HG02759 (cell line): ENCODE measurements around the gene C16orf89.
"Not testable (repeated sequence)": the region's sequence is repeated elsewhere in the genome, so short reads cannot be mapped to it uniquely, and the experiment has no call there.

Source experiments
- ATAC-seq: cut with Tn5 transposase; IDR thresholded peaks from one replicate; pipeline ENCODE4 v1.9.1; 2021; ENCODE audit warnings: mild to moderate bottlenecking, moderate library complexity; ENCODE audit not compliant: unreplicated experiment

The C16orf89 gene

DNA sequence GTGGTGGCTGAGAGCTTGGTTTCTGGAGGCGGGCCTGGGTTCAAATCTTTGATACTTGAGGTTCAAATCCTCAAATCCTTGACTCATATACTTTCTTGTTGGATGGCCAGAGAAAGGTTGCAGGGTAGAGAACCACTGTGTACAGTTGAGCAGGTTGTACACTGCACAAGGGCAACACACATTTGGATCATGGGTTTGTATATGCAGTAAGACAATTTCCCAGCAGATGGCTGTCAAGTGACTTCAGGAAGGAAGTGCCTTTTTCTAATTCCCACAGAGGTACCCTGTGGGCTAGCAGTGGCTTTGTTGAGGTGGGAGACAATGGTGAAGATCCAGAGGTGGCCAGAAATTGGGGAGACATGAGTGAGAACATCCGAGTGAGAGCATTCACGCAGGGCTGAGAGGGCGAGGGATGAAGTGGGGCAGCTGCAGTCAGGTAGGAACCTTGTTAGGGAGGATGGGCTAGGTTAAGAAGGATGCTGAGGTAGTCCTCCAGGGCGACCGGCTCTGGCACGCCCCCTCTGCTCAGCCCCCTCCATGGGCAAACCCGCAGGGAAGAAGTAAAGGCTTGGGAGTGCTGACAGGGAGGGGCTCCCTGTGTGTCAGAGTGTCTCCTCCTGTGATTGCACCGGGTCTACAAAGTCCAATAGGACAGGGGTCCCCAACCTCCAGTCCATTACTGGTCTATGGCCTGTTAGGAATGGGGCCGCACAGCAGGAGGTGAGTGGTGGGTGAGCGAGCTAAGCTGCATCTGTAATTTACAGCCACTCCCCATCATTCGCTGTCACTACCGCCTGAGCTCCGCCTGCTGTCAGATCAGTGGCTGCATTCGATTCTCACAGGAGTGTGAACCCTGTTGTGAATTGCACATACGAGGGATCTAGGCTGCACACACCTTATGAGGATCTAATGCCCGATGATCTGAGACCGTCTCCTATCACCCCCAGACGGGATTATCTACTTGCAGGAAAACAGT is 2.7 kb downstream of the C16orf89 start:
- no peak for ATAC-seq

DNA sequence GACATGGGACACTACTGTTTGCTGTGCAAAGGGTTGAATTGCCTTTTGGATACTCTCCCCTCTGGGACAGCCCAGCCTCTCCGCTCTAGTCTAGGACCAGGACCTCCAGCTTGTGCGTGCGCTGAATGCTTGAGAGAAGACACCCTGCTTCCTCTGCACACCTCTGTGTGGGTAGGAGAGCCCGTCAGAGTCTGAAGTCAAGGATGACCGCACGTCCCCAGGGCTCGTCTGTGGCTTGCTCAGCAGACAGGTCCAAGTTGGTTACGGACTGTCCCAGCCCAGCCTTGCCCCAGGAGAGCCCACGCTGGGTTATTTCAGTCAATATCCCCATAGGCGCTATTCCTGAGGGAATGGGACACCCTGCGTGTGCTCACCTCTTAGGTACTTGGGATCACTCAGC is 3.7 kb downstream of the C16orf89 start:
- ATAC-seq: no peak

DNA sequence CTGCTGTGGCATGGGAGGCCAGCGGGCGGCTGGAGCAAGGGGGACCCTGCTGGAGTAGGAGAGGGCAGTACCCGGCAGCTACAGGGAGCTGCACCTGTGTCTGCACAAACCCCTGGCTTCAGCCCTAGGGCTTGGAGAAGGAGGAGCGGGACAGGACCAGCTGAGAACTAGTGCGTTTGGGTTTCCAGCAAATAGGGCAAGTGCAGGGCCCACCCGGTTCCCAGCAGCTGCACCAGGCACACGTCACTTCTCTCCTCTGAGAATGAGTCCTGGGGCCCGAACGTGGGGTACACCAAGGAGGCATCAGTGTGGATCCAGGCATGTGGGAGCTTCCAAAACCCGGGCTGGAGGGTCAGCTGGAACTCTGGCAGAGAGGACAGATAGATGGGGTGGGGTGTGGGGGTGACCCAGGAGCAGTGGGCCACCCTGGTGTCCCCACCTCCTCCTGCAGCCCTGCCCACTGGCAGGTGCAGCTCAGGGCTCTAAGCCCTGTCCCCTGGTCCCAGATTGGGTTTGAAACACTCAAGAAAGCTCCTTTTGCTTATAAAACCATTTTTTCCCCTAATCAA is 5.6 kb downstream of the C16orf89 start:
- ATAC-seq: no peak

DNA sequence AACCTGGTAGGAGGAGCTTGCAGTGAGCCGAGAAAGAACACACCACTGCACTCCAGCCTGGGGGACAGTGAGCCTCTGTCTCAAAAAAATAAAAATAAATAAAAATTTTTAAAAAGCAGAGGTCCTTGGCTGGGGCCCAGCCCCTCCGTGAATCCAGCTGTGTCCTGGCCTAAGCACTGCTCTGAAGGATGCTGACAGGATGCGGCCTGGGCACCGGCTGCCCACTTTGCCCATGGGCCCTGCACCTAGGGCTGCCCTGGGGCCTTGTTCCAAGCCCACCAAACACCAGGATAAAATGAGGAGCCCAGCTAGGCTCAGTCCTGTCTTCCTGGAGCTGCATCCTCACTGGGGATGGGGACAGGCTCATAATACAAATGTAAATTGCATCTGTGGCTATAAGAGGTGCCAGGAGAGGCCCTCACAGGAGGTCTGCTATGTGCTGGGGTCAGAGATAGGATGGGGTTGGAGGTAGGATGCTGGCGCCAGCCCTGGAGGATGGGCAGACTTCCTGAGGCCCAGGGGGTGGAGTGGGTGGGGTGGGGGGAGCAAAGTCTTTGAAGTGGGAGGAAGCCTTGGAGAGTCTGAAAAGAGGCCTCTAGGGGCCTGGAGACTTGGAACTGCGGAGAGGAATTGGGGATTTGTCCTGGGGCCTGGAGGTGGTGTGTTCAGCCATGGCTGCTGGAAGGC is 6.2 kb downstream of the C16orf89 start:
- no peak for ATAC-seq

DNA sequence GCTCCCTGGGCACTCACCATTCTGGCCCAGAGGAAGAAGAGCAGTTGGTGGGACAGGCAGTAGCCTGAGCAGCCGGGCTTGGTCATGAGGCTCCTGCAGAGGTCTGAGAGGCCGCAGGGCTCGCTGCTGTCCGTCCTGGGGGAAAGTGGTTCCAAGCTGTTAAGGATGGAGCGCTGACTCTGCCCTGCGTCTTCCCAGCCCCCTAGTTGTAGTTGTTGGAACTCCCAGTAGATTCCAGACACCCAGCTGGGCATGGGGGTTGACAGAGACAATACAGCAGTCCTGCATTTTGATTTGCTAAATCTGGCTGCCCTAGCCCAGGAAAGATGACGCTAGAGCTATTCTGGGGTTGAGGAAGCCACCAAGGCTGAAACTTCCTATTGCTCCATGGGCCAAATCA is 7.3 kb downstream of the C16orf89 start:
- ATAC-seq: no peak

DNA sequence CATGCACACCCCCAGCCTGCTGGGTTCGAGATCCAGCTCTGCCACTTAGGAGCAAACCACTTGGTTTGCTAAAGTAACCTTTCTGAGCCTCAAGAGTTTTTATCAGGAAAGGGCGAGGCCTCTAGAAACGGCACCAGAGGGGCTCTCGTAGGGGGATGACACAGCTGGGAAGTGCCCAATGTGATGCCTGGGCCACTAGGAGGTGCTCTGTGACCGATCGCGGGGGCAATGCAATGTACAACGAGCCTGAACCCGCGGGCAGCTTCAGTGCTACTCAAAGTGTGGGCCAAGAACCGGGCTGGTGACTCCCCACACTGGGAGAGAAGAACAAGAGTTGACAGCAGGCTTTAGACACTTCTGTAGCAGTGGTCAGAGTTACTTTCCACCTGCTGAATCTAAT is 9.4 kb downstream of the C16orf89 start:
- peak; percentile 75 for ATAC-seq

DNA sequence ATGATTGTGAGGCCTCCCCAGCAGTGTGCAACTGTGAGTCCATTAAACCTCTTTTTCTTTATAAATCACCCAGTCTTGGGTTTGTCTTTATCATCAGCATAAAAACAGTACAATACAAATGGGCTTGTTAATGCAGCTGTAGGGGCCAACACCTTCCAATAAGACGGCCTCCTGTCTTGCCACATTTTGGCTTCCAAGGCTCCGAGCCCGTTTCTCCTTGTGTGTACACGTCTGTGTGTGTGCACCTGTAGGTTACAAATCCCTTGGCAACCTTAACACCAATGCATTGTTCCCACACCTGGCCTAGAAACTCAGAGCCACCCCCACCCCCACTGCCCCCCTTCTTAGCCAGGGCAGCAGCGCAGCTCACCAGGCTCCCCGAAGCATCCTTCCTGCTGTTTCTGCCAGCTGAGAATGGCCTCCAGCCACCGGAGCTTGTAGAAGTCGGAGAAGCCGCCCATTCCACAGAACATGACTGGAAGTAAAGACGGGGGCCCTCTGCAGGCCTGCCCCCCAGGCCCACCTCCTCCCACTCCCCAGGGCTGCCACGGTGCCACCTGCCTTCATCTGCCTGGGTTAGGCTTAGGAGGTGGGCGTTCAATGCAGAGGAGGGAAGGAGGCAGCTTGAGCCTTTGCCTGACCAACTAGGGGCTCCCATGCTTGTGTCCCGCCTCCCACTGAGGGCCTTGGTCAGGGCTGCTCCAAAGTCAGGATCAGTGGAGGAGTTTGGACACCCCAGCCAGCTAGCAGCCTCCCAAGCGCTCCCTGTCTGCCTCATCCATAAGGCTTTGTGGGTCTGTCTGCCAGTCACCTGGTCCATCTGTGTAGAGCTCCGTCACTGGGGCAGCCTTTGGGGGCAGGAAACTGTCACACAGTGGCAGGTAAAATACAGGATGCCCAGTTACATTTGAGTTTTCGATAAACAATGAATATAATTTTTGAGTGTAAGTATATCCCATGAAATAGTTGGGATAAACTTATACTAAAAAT is 10.6 kb downstream of the C16orf89 start:
- ATAC-seq: no peak

DNA sequence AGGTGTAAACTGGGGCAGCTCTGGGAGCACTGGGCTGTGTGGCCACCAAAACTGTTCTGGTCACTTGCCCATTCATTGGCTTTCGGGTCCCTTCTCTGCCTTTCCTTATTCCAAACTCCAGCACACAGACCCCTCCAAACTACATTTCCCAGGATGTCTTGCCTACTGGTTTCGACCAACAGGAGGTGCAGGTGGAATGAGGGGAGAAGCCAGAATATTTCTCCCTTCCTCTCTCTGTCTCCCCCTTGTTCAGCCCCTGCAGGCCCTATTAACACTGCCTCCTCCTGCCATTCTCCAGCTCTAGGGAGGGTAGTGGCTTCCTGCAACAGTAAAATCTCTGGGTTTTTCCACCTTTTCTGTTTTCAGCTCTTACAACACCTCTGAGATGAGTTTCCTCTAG is 18.8 kb downstream of the C16orf89 start:
- ATAC-seq: no peak

DNA sequence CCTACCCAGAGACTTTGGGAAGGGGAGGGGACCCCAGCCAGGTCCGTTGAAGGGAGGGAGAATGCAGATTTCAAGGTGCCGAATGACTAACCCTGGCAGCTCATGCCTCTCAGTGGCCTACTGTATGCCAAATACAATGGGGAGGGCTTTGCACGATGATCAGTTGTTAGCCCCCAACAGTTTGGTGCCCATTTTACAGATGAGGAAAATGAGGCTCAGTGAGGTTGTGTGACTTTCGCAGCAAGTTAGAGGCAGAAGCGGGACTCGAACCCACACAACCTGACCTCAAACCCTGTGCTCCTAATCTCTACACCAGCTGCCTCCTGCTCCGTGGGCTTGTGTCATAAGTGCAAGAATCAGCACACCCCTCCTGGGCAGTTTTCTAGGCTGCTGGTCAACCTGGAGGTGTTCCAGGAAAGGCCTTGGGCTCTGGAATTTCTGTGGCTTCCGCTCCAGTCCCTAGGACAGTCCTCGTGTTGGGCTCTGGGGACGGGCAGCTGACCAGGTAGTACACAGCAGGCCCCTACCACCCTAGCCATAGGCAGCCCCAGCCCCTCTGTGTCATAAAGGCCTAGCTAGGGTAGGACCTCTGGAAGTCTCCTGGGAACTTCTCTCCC is 20.1 kb downstream of the C16orf89 start:
- no peak for ATAC-seq

DNA sequence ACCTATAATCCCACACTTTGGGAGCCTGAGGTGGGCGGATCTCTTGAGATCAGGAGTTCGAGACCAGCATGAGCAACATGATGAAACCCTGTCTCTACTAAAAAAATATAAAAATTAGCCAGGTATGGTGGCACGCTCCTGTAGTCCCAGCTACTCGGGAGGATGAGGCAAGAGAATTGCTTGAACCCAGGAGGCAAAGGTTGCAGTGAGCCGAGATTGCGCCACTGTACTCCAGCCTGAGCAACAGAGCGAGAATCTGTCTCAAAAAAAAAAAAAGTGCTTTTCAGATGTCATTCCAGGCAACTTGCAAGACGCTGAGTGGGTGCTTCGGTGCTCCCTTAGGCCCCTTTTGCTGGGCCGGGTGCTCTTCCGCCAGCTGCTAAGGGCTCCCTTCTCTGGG is 21.2 kb downstream of the C16orf89 start:
- ATAC-seq: not testable (repeated sequence)

DNA sequence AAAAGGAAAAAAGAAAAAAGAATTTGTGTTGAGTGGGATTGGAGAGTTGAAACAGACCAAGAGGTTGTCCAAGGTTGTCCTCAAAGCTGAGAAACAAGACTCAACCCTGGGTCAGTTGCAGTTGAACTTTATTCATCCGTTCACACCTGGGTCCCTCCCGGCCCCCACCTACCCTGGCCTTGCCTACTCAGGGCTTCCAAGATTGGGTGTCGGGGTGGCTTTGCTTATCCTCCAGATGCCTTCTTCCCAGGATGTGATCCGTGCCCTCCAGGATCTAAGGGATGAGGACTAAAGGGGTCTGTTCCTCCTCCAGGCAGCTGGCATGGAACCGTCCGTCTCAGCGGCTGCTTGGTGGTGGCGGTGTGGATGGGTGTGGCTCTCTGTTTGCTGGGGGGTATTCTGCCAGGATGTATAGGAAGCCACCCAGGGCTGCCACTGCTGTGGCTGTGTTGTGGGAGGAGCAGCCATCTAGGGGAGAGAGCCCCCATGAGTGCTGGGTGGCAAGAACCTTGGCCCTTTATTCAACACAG is 21.7 kb downstream of the C16orf89 start:
- no peak for ATAC-seq

DNA sequence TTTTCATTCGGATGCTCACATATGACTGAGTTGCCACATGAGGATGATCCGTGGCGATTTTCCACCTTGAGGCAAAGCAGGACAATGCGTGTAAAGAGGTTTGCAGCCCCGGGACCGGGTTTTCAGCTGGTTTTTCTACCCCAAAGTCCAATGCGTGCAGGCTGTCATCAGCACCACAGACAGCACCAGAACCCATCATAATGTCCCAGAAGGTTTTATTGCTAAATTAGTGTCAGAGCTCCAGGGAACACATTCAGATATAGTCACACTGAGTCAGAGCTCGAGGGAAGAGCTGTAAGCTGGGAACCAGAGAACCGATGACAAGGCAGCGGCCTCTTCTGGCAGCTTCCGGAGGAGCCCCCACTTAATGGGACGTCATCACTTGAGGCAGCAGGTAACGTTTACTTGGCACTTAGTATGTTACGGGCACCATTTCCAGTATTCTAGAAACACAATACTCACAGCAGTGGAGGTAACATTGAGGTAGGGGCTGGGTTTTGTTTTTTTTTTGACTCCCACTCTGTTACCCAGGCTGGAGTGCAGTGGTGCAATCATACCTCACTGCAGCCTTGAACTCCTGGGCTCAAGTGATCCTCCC is 23.1 kb downstream of the C16orf89 start:
- no peak for ATAC-seq

DNA sequence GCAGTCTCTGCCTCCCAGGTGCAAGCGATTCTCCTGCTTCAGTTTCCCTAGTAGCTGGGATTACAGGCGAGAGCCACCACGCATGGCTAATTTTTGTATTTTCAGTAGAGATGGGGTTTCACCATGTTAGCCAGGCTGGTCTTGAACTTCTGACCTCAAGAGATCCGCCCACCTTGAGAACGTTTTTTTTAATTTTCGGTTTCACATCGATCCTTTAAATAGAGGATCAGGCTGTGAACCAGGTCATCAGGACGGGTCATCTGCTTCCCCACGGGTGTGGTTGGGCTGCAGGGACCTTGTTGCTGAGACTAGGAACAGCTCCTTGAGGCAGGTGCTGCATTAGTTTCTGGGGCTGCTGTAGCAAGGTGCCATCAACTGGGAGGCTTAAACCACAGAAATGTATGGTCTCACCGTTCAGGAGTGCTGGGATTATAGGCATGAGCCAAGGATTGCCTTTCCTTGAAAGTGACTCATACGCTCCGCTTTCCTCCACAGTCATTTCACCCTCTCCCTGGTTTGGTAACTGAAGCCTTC is 24.1 kb downstream of the C16orf89 start:
- ATAC-seq: peak; percentile 78

DNA sequence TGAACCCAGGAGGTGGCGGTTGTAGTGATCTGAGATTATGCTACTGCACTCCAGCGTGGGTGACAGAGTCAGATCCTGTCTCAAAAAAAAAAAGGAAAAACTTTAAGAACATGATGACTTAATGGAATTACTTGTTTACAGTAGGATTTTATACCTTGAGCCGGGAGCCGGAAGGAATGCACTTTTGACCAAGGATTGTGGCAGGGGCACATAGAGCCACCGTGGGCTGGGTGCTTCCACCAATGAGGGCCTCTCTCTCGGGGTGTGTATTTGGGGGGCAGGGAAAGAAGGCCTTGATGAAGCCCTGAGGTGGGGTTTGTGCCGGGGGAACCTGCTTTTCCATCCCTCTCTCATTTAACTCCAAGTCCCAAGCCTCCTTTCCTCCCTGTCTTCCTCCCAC is 25.3 kb downstream of the C16orf89 start:
- no peak for ATAC-seq

DNA sequence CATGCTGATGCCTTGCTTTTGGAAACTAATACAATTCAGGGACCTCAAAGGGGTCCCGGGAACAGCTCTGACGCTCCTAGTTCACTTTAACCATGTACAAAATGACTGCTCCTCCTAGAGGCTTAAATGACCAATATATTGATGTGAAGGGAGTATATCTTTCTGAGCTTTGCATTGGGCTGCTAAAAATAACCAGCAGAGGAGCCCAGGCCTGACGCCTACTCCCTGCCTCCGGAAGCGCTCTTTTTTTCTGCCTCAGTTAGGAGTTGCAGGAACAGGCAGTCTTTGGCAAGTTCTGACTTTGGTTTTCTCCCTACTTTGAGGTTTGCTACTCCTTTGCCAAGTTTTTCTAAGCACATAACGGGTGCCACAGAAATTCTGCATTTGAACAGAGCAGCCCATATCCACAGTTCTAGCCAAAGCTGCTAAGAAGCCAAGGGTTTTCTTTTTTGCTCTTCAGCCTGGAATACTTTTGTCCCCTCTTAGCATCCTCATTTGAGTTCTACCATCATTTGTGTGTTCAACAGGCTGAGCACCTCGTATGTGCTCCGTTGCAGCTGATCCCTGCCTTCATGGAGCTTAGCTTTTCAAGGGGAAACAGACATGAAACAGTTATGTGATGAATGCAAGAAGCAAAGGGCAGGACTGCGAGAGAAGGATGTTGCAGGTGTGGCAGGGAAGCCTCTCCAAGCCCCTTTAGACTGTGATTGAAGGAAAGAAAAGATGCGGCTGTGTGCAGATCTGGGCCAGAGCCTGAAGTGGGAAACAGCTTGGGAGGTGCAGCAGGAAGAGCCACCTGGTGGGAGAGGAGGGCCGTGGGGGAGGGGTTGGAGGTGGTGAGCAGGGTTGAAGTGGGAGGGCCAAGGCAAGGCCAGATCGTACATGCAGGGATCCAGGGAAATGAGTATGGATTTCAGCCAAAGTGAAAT is 29.3 kb downstream of the C16orf89 start:
- ATAC-seq: no peak

DNA sequence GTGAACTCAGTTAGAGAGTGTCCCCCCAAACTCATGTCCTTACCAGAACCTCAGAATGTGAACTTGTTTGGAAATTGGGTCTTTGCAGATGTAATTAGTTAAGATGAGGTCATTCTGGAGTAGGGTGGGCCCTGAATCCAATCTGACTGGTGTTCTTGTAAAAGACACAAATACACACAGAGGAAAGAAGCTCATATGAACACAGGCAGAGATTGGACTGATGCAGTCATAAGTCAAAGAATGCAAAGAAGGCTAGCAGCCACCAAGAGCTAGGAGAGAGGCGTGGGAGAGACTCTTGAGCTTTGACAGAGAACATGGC is 29.9 kb downstream of the C16orf89 start:
- ATAC-seq: no peak

DNA sequence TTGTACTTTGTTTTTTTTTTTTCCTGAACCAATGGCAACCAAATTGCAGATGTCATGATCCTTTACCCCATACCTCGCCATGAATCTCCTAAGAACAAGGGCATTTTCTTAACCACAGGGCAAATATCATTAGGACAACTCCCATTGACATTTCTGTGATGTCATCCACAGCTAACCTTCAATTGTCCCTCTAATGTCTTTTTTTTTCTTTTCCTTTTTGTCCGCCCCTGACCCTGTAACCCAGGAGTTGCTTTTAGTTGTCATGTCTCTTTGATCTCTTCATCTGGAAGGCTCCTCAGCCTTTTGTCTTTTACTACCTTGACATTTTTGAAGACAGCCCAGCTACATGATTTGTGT is 31.6 kb downstream of the C16orf89 start:
- ATAC-seq: no peak
